KBM-7 (cell line): ENCODE measurements around the gene GARRE1.
A peak's percentile ranks its signal among the peaks of the same experiment; 100 is the strongest.
"Not testable (repeated sequence)": the region's sequence is repeated elsewhere in the genome, so short reads cannot be mapped to it uniquely, and the experiment has no call there.

ENCODE experiments used
- DNase-seq: peaks from one replicate; pipeline ENCODE4 v3.0.0-alpha.2; 2015
- in situ Hi-C: fragments of 300-500 bp; cut with MboI; formaldehyde crosslinking; loops from 2 replicates; pipeline ENCODE4 v1.14.3; 2020; ENCODE audit warnings: low sequenced_read_pairs, low pct_unique_long_range_greater_than_20kb, mixed read lengths

Gene GARRE1

DNA sequence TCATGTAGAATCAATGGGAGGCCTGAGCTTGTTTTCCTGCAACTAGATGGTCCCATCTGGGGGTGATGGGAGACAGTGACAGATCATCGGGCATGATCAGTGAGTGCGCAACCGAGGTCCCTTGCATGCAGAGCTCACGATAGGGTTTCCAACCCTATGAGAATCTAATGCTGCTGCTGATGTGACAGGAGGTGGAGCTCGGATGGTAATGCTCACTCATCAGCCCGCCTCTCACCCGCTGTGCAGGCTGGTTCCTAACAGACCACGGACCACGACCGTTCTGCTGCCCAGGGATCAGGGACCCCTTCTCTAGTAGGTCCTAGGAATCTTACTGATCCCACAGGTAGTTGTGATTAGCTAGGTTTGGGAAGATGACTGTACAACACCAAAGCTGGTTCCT is 23.5 kb upstream of the GARRE1 start:
- DNase-seq = no peak

DNA sequence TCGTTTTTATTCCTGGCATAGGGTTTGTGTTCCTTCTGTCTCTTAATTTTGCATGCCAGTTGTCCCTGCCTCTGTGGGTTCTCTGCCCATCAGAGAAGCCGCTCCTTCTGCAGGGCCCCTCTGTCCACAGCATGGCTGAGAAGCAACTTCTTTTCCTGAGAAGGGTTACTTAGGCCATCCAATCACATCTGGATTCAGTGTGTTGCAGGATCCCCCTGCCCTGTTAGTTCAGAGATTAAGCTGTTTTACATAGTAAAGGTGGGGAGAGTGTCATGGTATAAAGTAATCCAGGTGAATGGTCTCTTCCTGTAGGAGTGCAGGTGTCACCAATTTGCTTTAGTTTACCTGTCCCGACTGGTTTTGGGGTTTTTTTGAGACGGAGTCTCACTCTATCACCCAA is 22.9 kb upstream of the GARRE1 start:
- in situ Hi-C loops = no loop called here
- no peak for DNase-seq

More for the DNA sequence above, 23.5 kb upstream of the GARRE1 start:
- in situ Hi-C loops = no loop called here

DNA sequence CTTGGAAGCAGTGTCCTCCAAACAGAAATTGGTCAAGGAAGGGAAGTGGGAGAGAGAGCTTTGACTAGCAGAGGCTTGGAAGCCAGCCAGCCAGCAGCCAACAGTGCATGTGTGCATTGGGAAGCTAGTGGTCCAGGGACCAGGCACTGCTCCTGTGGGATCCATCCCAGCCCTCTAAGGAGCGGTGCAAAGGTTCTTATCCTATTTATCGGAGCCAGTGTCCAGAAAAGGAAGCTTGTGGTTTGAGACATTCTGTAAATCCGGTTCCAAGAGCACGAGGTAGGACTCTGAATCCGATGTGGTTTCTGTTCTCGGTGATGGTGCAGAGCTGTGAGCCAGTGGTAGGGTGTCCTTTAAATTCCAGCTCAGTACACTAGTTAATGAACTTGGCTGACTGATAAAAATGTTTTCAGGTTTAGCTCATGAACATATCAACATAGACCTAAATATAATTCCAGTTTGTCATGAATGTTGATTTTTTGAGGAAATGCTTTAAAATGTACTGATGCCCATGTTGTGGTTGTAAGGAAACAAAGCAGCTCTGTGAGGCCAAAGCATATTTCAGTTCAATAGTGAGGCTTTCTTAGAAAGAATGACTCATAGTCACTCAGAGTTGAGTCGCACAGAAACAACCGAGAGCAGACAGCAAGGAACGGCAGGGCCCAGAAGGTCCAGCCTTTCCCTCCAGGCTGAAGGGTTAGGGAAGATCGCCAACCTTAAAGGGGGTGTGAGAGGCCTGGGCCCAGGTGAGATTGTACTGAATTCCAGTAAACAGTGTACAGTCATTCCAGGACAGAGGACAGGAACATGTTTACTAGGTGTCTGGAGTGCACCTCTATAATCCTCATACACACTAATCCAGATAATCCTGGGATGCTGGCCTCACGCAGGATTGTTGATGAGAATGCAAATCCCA is 21.5 kb upstream of the GARRE1 start:
- DNase-seq = peak; percentile 28
- in situ Hi-C loops = no loop called here

DNA sequence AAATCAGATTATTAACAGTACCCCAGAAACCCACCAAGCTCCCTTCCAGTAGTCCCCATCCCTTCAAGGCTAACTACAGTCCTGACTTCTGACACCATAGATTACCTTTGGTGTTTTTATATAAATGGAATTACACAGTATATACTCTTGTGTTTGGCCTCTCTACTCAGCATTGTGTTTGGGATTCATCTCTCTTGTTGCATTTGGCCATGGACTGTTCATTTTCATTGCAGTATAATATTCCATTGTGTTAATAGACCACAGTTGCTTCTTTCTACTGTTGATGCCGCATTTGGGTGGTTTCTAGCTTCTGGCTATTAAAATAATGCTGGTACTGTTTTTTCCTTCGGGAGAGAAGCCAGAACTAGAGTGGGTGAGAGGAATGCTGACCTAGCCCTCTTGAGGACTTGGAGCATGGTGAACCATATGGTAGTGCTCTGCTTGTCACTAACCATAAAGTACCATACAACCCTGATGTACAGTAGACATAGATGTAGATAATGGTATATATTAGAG is 18.9 kb upstream of the GARRE1 start:
- no peak for DNase-seq
- in situ Hi-C loops = no loop called here

DNA sequence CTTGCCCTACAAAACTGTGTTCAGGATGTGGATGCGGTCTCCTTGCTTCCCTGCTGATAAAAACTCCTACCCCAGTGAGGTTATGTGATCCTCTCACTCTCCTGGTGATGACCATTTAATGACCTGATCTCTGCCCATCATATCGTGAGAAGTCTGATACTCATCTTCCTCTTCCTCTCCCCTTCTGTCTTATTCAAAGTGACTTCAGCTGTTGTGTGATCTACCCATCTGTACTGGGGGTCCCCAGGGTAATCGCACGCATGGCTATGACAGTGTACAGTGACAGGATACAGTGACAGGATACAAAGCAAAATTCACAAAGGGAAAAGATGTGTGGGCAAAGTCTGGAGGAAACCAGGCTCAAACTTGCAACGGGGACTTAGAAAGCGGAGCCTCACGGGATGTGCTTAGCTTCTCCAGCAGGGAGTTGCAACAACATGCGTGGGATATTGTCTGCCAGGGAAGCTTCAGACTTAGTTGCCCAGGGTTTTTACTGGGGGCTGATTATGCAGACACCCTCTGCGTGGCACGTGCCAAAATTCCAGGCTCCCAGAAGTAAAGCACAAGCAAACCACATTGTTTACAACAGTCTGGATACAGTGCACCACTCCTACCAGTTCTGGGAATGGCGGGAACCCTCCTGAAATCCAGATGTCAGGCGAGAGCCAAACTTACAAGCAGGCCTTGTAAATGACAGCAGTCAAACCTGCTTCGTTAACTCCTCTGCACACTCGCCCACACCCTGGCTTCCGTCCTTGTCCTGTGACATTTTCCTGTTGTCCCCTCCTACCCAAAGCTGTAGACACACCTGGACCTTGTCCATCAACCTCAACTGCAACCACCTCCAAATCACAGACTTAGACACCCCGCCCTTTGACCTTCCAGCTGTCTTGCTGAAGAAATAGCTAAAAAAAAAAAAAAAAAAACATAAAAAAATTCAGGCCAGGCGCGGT is 18.0 kb upstream of the GARRE1 start:
- in situ Hi-C loops = no loop called here
- no peak for DNase-seq

DNA sequence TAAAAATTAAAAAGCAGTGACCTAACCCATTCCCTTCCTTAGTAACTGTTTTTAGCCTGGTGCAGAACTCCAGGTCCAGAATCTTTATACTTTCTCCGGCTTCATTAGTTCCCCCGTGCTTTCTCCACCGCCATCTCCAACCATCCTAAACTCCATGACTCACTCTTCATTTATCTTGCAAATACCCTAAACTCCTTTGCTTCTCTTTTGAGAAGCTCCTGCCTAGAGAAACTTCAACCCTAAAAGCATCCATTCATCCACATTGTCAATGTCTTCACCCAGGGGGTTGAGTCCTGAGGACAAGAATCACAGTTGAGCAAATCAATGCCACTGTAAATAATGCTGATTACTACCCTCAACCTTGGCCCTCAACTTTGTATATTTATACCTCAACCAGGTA is 17.1 kb upstream of the GARRE1 start:
- in situ Hi-C loops = no loop called here
- no peak for DNase-seq

DNA sequence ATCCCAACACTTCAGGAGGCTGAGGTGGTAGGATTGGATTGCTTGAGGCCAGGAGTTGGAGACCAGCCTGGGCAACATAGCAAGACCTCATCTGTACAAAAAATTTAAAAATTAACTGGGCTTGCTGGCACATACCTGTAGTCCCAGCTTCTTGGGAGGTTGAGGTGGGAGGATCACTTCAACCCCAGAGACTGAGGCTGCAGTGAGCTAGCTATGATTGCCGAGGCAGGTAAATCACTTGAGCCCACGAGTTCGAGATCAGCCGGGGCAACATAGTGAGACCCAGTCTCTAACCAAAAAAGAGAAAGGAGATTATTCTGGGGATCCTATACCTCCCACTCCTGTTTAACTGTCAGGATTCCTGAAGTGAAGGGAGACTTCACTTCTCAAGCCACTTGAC is 16.4 kb upstream of the GARRE1 start:
- no peak for DNase-seq
- in situ Hi-C loops = no loop called here

DNA sequence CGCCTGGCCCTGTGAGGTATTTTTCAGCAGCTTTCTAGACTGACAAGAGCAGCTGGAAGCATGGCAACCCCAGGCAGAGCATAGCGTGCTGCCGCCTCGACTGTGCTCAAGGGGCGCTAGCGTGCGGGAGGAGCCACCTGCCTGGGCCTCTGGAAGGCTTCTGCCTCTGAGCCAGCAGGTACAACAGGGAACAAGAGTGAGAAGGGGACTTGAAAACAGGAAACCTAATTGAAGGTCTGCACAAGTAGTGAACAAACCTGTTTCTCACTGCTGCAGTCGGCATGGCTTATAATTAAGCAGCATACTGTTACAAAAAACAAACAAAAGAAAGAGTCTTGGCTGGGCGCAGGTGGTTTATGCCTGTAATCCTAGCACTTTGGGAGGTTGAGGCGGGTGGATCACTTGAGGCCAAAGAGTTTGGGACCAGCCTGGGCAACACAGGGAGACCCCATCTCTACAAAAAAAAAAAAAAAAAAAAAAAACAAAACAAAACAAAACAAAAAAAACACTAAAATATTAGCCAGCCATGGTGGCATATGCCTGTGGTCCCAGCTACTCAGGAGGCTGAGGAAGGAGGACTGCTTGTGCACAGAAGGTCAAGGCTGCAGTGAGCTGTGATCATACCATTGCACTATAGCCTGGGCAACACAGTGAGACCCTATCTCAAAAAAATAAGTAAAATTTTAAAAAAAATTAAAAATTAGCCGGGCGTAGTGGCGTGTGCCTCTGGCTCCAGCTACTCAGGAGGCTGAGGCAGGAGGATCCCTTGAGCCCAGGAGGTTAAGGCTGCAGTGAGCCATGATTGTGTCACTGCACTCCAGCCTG is 12.6 kb upstream of the GARRE1 start:
- in situ Hi-C loops = no loop called here
- peak; percentile 36 for DNase-seq

DNA sequence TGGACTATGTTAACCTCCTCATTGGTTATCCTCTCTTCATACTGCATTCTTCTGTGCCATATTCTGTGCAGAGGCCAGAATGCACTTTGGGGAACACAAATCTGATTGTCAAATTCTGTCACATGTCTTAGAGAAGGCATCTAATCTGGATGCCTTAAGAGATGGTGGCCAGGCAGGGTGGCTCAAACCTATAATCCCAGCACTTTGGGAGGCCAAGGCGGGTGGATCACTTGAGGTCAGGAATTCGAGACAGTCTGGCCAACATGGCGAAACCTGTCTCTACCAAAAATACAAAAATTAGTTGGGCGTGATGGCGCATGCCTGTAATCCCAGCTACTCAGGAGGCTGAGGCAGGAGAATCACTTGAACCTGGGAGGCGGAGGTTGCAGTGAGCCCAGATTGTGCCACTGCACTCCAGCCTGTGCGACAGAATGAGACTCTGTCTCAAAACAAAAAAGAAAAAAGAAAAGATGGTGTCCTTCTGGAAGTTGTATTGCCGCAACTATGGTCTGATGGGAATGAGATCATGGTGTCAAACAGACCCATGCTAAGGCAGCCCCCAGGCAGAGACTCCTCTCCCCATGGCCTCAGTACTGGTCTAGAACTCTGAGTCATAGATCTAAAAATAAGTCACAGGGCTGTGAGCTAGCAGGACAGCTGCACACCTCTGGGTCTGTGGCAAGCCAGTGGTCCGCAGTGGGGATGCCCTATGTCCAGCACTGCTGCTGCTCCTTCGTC is 11.0 kb upstream of the GARRE1 start:
- DNase-seq, in situ Hi-C loops: not testable (repeated sequence)

DNA sequence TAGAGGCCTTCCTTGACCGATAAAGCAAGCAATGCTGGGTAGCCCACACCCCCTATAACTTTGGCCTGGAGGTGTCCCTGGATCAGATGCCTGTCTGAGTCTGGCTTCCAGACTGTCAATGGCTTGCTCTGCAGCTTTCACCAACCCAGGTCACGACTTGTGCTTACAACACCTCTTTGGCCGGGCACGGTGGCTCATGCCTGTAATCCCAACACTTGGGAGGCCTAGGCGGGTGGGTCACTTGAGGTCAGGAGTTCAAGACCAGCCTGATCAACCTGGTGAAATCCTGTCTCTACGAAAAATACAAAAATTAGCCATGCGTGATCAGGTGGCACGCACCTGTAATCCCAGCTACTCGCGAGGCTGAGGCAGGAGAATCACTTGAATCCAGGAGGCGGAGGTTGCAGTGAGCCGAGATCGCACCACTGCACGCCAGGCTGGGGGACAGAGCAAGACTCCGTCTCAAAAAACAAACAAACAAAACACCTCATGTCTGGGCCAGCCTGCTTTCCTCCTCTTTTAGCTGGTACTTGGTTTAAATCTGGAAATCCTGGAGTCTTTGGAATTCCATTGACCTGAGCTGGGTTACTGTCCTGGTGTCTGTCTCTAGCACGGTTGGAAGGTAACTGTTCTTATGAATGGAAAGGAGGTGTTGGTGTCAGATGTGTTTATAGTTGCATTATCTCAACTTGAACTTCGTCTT is 10.3 kb upstream of the GARRE1 start:
- in situ Hi-C loops = no loop called here
- no peak for DNase-seq

DNA sequence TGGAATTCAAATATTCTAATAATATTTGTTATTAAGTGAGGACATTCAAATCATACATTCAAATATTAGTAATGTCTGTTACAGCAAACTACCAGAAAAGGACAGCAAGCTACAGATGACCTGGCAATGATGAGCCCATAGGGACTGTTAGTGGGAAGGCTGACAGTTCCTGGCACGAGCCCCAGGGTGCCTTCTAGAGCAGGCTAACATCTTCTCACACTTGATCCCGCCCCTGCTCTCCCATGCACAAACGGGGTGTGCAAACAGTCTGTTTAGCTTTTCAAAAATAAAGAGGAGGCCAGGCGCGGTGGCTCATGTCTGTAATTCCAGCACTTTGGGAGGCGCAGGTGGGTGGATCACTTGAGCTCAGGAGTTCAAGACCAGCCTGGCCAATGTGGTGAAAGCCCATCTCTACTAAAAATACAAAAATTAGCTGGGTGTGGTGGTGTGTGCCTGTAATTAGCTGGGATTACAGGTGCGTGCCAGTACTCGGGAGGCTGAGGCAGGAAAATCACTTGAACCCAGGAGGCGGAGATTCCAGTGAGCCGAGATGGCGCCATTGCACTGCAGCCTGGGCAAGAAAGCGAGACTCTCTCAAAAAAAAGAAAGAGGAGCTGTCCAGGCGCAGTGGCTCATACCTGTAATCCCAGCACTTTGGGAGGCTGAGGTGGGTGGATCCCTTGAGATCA is 9.6 kb upstream of the GARRE1 start:
- in situ Hi-C loops = no loop called here
- no peak for DNase-seq

DNA sequence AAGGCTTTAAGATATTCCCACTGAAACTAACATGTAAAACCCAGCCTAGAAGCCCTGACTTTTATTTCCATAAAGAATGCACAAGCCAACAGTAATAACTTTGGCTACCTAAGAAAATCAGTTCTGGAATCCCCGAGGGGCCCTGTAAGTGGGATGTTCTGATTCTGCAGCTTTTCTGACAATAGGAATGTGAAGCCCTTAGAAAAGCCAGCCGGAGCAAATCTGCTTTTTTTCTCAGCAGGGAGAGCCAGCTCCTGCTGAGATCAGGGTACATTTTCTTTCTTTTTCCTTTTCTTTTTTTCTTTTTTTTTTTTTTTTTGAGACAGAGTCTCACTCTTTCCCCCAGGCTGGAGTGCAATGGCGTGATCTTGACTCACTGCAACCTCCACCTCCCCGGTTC is 8.0 kb upstream of the GARRE1 start:
- in situ Hi-C loops = no loop called here
- DNase-seq = no peak

DNA sequence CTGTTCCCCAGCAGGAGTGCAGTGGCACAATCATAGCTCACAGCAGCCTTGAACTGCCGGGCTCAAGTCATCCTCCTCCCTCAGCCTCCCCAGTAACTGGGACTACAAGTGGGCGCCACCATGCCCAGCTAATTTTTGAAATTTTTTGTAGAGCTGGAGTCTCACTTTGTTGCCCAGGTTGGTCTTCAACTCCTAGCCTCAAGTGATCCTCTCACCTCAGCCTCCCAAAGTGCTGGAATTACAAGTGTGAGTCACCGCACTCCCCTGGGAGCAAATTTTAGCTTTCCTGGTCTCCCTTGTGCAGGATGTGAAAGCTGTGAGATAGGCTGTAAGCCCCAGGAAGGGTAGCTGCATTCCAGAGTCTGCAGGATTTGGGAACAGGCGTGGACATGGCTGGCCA is 5.4 kb upstream of the GARRE1 start:
- no peak for DNase-seq
- in situ Hi-C loops = no loop called here

DNA sequence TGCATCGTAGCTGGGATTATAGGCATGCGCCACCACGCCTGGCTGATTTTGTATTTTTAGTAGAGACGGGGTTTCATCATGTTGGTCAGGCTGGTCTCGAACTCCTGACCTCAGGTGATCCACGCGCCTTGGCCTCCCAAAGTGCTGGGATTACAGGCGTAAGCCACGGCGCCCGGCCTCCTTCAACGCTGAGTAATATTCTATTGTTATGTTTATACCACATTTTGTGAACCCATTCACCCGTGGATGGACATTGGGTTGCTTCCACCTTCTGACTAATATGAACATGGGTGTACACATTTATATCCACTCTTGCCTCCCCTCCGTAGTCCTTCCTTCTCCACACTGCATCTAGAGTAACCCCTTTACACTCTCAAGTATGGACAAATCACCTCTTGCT is 1.2 kb upstream of the GARRE1 start:
- in situ Hi-C loops, DNase-seq: not testable (repeated sequence)

DNA sequence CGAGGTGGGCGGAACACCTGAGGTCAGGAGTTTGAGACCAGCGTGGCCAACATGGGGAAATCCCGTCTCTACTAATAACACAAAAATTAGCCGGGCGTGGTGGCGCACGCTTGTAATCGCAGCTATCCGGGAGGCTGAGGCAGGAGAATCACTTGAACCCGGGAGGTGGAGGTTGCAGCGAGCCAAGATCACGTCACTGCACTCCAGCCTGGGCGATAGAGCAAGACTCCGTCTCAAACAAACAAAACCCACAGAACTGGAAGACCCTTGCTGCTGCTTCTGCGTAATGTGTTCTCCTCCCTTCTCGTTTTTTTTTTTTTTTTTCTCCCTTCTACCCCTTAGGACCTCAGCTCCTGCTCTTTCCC is 691 bp upstream of the GARRE1 start:
- DNase-seq, in situ Hi-C loops: not testable (repeated sequence)

DNA sequence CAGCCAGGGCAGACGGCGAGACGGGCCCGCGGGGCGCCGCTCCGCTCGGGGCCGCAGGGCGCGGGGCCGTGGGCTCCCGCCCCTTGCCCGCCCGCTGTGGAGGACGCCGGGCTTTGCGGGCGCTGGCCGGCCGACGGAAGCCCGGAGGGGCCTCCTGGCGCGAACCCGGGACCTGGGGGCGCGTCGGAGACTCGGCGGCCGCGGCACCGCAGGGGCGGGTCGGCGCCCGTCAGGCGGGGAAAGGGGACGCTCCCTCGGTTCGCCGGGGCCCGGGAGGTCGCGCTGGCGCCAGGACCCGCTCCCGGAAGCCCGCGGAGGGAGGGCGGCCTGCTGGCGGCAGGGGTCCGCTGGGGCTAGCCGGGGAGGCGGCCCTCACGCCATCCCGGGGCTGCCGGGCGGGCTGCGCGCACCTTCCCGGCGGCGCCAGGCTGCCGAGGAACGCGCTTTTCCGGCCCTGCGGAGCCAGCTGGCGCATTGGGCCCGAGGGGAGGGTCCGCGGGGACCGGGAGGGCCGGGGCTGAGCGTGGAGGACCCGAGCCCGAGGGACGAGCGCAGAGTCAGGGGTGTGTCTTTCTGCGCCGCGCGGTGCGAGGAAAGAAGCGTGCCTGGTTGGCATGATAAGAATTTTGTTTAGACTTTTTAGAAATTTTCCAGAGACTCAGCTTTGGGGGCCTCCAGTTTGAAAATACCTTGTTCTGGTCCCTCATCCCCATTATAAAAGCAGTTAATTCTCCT is 511 bp downstream of the GARRE1 start:
- in situ Hi-C loops = no loop called here
- peak; percentile 19 for DNase-seq

DNA sequence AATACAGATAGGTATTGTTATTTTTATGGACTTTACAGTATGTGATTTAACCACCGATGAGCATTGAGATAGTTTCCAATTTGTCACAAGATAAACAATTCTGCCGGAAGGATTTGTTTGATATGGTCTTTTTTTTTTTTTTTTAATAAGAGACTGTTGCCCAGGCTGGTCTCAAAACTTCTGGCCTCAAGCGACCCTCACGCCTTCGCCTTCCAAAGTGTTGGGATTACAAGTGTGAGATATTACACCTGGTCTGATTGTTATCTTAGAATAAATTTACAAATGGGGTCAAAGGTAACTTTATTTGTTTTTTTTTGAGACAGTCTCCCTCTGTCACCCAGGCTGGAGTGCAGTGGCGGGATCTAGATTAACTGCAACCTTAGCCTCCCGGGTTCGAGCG is 1.2 kb downstream of the GARRE1 start:
- in situ Hi-C loops = no loop called here
- DNase-seq = no peak
